HL-60 (cell line): ENCODE results near the gene PPFIBP2.

Experiments used
- DNase-seq, 2 experiments: peaks; one replicate each; pipeline ENCODE4 v3.0.0-alpha.2; 2010 to 2020; ENCODE audit warnings: low read depth in 1 of 2, low spot score in 1 of 2
- H3K27ac ChIP-seq: fragments of 250-450 bp; sonication (Bioruptor Pico); replicated peaks from 2 replicates; pipeline ENCODE4 v1.5.1; 2020; ENCODE audit warnings: mild to moderate bottlenecking, moderate library complexity
- H3K27me3 ChIP-seq: fragments of 250-450 bp; sonication (Bioruptor Pico); 2 replicates; pipeline ENCODE4 v1.5.1; 2021; ENCODE audit warnings: mild to moderate bottlenecking, moderate library complexity; ENCODE audit not compliant: insufficient read depth, poor library complexity, severe bottlenecking
- H3K4me3 ChIP-seq: replicated peaks from 2 replicates; pipeline ENCODE4 v1.5.1; 2011; ENCODE audit warnings: mild to moderate bottlenecking, control low read depth, low read length; ENCODE audit not compliant: insufficient read depth
- GABPA ChIP-seq: IDR thresholded peaks from 2 replicates; pipeline ENCODE4 v1.6.1; 2012; ENCODE audit warnings: low read depth
- POLR2AphosphoS5 ChIP-seq: IDR thresholded peaks from 2 replicates; pipeline ENCODE4 v1.6.1; 2012; ENCODE audit warnings: low read depth
- SPI1 ChIP-seq: IDR thresholded peaks from 2 replicates; pipeline ENCODE4 v1.6.1; 2012; ENCODE audit warnings: low read depth, mild to moderate bottlenecking, borderline replicate concordance
- TF ChIP-seq, protein P1 (sequence below): IDR thresholded peaks from 2 replicates; pipeline ENCODE4 v1.6.1; 2012; ENCODE audit warnings: low read depth; ENCODE audit not compliant: insufficient replicate concordance
- TF ChIP-seq, protein P2 (sequence below): IDR thresholded peaks from one replicate; pipeline ENCODE4 v1.5.1; 2011; ENCODE audit warnings: low read length, control low read depth, inconsistent platforms; ENCODE audit not compliant: insufficient read depth

The PPFIBP2 gene

DNA sequence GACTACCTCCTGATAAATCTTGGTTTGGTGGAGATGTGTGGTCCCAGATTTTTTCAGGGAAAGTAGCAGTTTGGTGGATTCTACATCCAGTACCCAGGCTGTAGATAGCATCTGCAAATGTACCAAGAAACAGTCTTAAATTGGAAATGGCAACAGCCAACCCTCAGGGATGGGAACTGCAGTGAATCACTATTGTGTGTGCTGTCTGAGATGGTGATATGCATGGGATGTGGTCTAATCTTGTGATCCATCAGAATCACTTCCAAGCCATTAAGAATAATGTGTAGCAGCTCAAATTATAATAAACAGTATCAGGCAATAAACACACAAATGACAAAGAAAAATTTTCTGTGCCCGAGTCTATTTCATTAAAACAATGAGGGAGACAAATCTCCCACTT lies 25.1 kb upstream of the PPFIBP2 start:
- TF ChIP-seq, protein P1, sequence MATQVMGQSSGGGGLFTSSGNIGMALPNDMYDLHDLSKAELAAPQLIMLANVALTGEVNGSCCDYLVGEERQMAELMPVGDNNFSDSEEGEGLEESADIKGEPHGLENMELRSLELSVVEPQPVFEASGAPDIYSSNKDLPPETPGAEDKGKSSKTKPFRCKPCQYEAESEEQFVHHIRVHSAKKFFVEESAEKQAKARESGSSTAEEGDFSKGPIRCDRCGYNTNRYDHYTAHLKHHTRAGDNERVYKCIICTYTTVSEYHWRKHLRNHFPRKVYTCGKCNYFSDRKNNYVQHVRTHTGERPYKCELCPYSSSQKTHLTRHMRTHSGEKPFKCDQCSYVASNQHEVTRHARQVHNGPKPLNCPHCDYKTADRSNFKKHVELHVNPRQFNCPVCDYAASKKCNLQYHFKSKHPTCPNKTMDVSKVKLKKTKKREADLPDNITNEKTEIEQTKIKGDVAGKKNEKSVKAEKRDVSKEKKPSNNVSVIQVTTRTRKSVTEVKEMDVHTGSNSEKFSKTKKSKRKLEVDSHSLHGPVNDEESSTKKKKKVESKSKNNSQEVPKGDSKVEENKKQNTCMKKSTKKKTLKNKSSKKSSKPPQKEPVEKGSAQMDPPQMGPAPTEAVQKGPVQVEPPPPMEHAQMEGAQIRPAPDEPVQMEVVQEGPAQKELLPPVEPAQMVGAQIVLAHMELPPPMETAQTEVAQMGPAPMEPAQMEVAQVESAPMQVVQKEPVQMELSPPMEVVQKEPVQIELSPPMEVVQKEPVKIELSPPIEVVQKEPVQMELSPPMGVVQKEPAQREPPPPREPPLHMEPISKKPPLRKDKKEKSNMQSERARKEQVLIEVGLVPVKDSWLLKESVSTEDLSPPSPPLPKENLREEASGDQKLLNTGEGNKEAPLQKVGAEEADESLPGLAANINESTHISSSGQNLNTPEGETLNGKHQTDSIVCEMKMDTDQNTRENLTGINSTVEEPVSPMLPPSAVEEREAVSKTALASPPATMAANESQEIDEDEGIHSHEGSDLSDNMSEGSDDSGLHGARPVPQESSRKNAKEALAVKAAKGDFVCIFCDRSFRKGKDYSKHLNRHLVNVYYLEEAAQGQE, result no peak
- H3K27me3 ChIP-seq, result no peaks in the 10 kb centered on the region
- H3K4me3 ChIP-seq, result no peak overlapping the region
- no peak for DNase-seq
- no peak overlapping the region for H3K27ac ChIP-seq

DNA sequence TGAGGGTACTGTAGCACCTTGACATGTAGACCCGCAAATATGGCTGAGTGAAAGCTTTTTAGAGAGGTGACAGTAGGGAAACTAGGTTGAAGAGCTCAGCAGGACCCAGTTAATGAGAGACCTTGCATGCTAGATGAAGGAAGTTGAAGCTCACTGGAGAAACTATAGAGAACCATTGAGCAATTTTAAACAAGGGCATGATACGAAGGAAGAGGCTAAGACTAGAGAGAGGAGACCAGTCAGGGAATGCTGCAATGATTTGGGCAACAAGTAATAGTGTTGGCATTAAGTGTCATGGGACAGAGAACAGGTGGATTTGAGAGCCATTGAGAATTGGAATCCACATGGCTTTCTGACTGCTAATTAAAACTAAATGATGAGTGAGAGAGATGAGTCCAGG lies 24.4 kb upstream of the PPFIBP2 start:
- Histone ChIP-seq H3K27ac (no peak overlapping the region), H3K27me3 (no peaks in the 10 kb centered on the region), H3K4me3 (no peak overlapping the region)
- TF ChIP-seq, protein P1, result no peak
- no peak for TF ChIP-seq SPI1
- no peak for DNase-seq

DNA sequence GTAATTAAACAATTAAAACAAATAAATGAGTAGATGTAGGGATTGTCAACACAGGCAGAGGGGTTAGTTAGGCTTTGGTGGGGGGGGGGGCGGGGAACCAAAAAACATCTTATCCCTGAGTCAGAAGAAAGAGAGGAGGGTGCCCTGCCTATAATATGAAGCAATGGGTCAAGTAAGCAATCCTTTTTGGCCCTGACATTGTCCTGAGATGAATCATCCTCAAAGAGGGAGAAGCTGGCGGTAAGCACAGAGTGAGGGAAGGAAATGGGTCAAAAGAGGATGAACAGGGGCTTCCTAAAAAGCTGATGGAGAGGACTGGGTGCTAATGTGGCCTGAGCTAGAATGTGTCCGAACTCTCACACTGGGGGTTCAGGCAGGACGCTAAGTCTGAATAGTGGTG lies 23.7 kb upstream of the PPFIBP2 start:
- Histone ChIP-seq H3K27me3 (no peaks in the 10 kb centered on the region), H3K27ac (no peak overlapping the region), H3K4me3 (no peak overlapping the region)
- no peak for DNase-seq
- TF ChIP-seq, protein P2, sequence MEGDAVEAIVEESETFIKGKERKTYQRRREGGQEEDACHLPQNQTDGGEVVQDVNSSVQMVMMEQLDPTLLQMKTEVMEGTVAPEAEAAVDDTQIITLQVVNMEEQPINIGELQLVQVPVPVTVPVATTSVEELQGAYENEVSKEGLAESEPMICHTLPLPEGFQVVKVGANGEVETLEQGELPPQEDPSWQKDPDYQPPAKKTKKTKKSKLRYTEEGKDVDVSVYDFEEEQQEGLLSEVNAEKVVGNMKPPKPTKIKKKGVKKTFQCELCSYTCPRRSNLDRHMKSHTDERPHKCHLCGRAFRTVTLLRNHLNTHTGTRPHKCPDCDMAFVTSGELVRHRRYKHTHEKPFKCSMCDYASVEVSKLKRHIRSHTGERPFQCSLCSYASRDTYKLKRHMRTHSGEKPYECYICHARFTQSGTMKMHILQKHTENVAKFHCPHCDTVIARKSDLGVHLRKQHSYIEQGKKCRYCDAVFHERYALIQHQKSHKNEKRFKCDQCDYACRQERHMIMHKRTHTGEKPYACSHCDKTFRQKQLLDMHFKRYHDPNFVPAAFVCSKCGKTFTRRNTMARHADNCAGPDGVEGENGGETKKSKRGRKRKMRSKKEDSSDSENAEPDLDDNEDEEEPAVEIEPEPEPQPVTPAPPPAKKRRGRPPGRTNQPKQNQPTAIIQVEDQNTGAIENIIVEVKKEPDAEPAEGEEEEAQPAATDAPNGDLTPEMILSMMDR, result no peak
- no peak for TF ChIP-seq POLR2AphosphoS5
- TF ChIP-seq SPI1, result no peak
- TF ChIP-seq, protein P1, result no peak
- no peak for TF ChIP-seq GABPA

DNA sequence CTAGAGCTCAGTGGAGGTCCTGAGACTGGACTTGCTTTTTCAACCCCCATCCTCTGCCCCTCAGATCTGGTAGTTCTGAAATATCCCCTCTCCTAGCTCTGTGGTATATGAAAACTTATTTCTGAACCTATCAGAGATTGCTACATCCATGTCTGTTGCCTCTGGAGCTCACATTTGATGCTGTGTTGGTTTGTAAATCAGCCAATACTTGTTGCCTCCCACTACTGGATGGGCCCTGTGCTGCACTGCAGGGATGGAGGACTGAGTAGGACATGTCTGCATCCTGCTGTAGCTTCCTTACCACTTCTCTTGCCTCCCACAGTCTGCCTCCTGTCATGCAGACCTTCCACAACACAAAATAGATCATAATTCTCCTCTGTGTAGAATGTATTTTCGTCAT lies 23.3 kb upstream of the PPFIBP2 start:
- TF ChIP-seq POLR2AphosphoS5 (no peak), SPI1 (no peak), GABPA (no peak)
- TF ChIP-seq, protein P1, result no peak
- TF ChIP-seq, protein P2, result no peak
- H3K27ac ChIP-seq, result no peak overlapping the region
- H3K4me3 ChIP-seq, result no peak overlapping the region
- no peaks in the 10 kb centered on the region for H3K27me3 ChIP-seq
- no peak for DNase-seq
